ENCODE results near the gene TCF25. TPM values are rescaled to one million over a fixed set of nuclear protein-coding genes. Genes with fewer than 3 reads are reported as not detected.

The TCF25 gene
- total and polyA plus RNA-seq, 3 donors from 2014 or later: 225 to 345 (median 334) TPM

- Histone ChIP-seq H3K4me1 (no peaks in the 10 kb centered on the region), H3K4me3 (no peak overlapping the region), H3K36me3 (ENCODE audit: low read depth, missing control alignments) (no peaks in the 10 kb centered on the region), H3K9me3 (no peaks in the 10 kb centered on the region), H3K27ac (no peak overlapping the region), H3K27me3 (no peaks in the 10 kb centered on the region)
- 93 to 100% methylated on average over 7 to 15 of the region's 15 CpGs for WGBS, 2 donors
- TF ChIP-seq POLR2A (IDR thresholded peaks at IDR 0.05): no peak
- no peak for TF ChIP-seq CTCF (IDR thresholded peaks at IDR 0.05)
- no peak for DNase-seq
- intact Hi-C loops (cut with DNase I; ENCODE audit: low total_unique reads): no loop called here
Measured at GRCh38 chr16:89955001-89955685, 81.8 kb downstream of the TCF25 start.

GRCh38 chr16:89956505-89957215 lies 83.3 kb downstream of the TCF25 start:
- Histone ChIP-seq H3K27me3 (no peaks in the 10 kb centered on the region), H3K4me3 (no peak overlapping the region), H3K36me3 (ENCODE audit: low read depth, missing control alignments) (no peaks in the 10 kb centered on the region), H3K27ac (no peak overlapping the region), H3K9me3 (no peaks in the 10 kb centered on the region), H3K4me1 (no peaks in the 10 kb centered on the region)
- 88 to 90% methylated on average over 11 to 15 of the region's 15 CpGs for WGBS, 2 donors
- no peak for DNase-seq
- TF ChIP-seq POLR2A (IDR thresholded peaks at IDR 0.05) (no peak), CTCF (IDR thresholded peaks at IDR 0.05) (no peak)
- intact Hi-C loops (cut with DNase I; ENCODE audit: low total_unique reads): no loop called here

- TF ChIP-seq CTCF (IDR thresholded peaks at IDR 0.05) (no peak), POLR2A (IDR thresholded peaks at IDR 0.05) (no peak)
- H3K4me1 ChIP-seq: no peaks in the 10 kb centered on the region
- intact Hi-C loops (cut with DNase I; ENCODE audit: low total_unique reads): no loop called here
- no peak overlapping the region for H3K27ac ChIP-seq
- no peaks in the 10 kb centered on the region for H3K36me3 ChIP-seq (ENCODE audit: low read depth, missing control alignments)
- no peak for DNase-seq
- no peaks in the 10 kb centered on the region for H3K9me3 ChIP-seq
- no peaks in the 10 kb centered on the region for H3K27me3 ChIP-seq
- WGBS, 2 donors: 83 to 88% methylated on average over 15 to 23 of the region's 23 CpGs
- H3K4me3 ChIP-seq: no peak overlapping the region
Measured at GRCh38 chr16:89957216-89957785, 83.9 kb downstream of the TCF25 start.

- Histone ChIP-seq H3K4me1 (no peaks in the 10 kb centered on the region), H3K27ac (no peak overlapping the region), H3K9me3 (no peaks in the 10 kb centered on the region), H3K27me3 (no peaks in the 10 kb centered on the region), H3K36me3 (ENCODE audit: low read depth, missing control alignments) (no peaks in the 10 kb centered on the region), H3K4me3 (no peak overlapping the region)
- whole genome bisulfite sequencing, 2 donors: 70 to 80% methylated on average over 6 to 7 of the region's 7 CpGs
- peak; percentile 79 for DNase-seq
- intact Hi-C loops (cut with DNase I; ENCODE audit: low total_unique reads): no loop called here
- TF ChIP-seq POLR2A (IDR thresholded peaks at IDR 0.05) (no peak), CTCF (IDR thresholded peaks at IDR 0.05) (no peak)
Measured at GRCh38 chr16:89958068-89958467, 84.7 kb downstream of the TCF25 start.

Data from testis (tissue), 3 donors.